Esophagus muscularis mucosa (tissue), 4 donors: ENCODE measurements around the gene TMED8. TPM values are rescaled to one million over a fixed set of nuclear protein-coding genes. Genes with fewer than 3 reads are reported as not detected.

ENCODE experiments used
- DNase-seq: peaks from one replicate; pipeline ENCODE4 v3.0.0-alpha.2; 2017; ENCODE audit errors: extremely low spot score
- H3K27ac ChIP-seq, 4 donors: fragments of 200-600 bp; sonication (generic); replicated peaks in 1 of 4; 1 replicate in 3 of 4; 2 replicates in 1 of 4; pipeline ENCODE4 v1.5.1; 2016 to 2019; ENCODE audit warnings: mild to moderate bottlenecking in 1 of 4
- H3K27me3 ChIP-seq, 4 donors: fragments of 200-600 bp; sonication (generic); one replicate each; pipeline versions ENCODE4 v1.5.1 to v1.6.0; 2016 to 2019
- H3K36me3 ChIP-seq, 4 donors: fragments of 200-600 bp; sonication (generic); one replicate each; pipeline ENCODE4 v1.5.1; 2016 to 2019
- H3K4me1 ChIP-seq, 4 donors: fragments of 200-600 bp; sonication (generic); one replicate each; pipeline ENCODE4 v1.5.1; 2016 to 2019
- H3K4me3 ChIP-seq, 4 donors: fragments of 200-600 bp; sonication (generic); 1 replicate in 2 of 4; 2 replicates in 2 of 4; pipeline ENCODE4 v1.5.1; 2016 to 2019; ENCODE audit warnings: mild to moderate bottlenecking in 4 of 4, moderate library complexity in 1 of 4
- H3K9me3 ChIP-seq, 4 donors: fragments of 200-600 bp; sonication (generic); 1 replicate in 3 of 4; 2 replicates in 1 of 4; pipeline ENCODE4 v1.5.1; 2016 to 2019
- EP300 ChIP-seq: sonication (generic); formaldehyde crosslinking; IDR thresholded peaks from one replicate; pipeline ENCODE4 v1.6.1; 2017; ENCODE audit warnings: antibody characterized with exemption
- POLR2A ChIP-seq: fragments of 450-650 bp; IDR thresholded peaks from one replicate; pipeline ENCODE4 v1.6.1; 2017; ENCODE audit warnings: antibody characterized with exemption, moderate library complexity, mild to moderate bottlenecking, low read depth
- POLR2AphosphoS5 ChIP-seq, 2 donors: sonication (generic); formaldehyde crosslinking; IDR thresholded peaks; one replicate each; pipeline ENCODE4 v1.6.1; 2017; ENCODE audit warnings: antibody characterized with exemption in 2 of 2
- WGBS: methylation state at CpG from one replicate; pipeline ENCODE4 v1.1.5; 2018; 5-methylcytosine and 5-hydroxymethylcytosine counted together
- intact Hi-C: fragments of 100-400 bp; cut with DNase I; formaldehyde crosslinking; loops from one replicate; pipeline ENCODE4 v1.15.1; 2023
- total RNA-seq, 4 donors: library from RNA; depleted of rRNA; stranded (reverse); fragments of >200 nt; gene quantifications; one replicate each; pipeline versions ENCODE4 v1.1.0 to v1.2.1, GENCODE V29; 2016
- TF ChIP-seq, protein P1 (sequence below), 3 experiments: fragments of 200-600 bp in 2 of 3; fragments of 450-650 bp in 1 of 3; sonication (generic) in 2 of 3; IDR thresholded peaks; one replicate each; pipeline ENCODE4 v1.5.1; 2017 to 2019; ENCODE audit warnings: antibody characterized with exemption in 3 of 3, mild to moderate bottlenecking in 2 of 3, moderate library complexity in 1 of 3

Gene TMED8
- total RNA-seq, 4 donors from 2014 or later, result 15.2 to 21.8 (median 16.7) TPM

DNA sequence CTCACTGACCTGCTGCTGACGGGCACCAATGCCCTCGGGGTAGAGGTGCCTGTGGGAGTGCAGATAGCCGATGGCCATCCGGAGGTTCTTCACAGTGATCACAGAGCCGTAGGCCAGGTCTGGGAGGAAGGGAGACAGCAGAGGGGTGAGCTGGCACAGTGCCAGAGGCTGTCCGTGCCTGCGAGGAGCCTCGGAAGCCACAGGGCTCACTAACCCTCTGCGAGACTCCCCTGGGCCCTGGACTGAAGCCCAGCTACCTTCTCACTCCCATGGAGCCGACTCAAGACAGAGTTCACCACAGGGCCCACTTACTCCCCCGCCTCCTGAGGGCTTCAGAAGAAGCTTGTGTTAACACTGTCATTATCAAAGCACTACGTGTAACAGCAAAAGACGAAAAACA, 80.7 kb downstream of the TMED8 start:
- intact Hi-C loops, result no loop called here
- WGBS, result 77% methylated on average over 7 of the region's 13 CpGs
- Histone ChIP-seq H3K27ac (no peak overlapping the region), H3K4me3 (no peak overlapping the region), H3K36me3 (peaks cover 22 to 85% (median 64%) of the 10 kb centered on the region in 4 donors), H3K9me3 (no peaks in the 10 kb centered on the region), H3K27me3 (no peaks in the 10 kb centered on the region), H3K4me1 (peaks cover 0 to 2% (median under 1%) of the 10 kb centered on the region in 4 donors)
- TF ChIP-seq, protein P1, sequence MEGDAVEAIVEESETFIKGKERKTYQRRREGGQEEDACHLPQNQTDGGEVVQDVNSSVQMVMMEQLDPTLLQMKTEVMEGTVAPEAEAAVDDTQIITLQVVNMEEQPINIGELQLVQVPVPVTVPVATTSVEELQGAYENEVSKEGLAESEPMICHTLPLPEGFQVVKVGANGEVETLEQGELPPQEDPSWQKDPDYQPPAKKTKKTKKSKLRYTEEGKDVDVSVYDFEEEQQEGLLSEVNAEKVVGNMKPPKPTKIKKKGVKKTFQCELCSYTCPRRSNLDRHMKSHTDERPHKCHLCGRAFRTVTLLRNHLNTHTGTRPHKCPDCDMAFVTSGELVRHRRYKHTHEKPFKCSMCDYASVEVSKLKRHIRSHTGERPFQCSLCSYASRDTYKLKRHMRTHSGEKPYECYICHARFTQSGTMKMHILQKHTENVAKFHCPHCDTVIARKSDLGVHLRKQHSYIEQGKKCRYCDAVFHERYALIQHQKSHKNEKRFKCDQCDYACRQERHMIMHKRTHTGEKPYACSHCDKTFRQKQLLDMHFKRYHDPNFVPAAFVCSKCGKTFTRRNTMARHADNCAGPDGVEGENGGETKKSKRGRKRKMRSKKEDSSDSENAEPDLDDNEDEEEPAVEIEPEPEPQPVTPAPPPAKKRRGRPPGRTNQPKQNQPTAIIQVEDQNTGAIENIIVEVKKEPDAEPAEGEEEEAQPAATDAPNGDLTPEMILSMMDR (IDR thresholded peaks at IDR 0.05), result no peak
- TF ChIP-seq POLR2AphosphoS5 (IDR thresholded peaks at IDR 0.05) (no peak), EP300 (no peak), POLR2A (no peak)
- DNase-seq, result no peak

DNA sequence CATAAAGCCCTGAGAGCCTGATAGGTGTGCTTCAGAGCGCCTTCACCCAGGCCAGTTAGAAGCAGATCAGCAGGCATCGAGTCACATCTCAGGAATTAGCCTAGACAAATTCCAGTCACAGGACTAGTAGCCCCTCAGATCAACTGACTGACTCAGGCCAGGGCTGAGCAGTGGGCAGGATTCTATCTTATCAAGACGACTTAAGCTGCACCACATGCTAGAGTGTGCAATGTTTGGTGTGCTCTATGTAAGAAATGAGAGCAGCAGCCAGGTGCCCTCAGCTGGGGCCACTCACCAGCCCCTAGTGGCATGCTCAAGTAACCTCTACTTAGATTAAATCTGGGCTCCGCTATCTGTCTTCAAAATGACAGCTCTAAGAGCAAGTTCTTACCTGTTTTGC, 86.2 kb downstream of the TMED8 start:
- TF ChIP-seq EP300 (no peak), POLR2A (no peak)
- TF ChIP-seq, protein P1 (IDR thresholded peaks at IDR 0.05), result no peak
- no peak overlapping the region for H3K27ac ChIP-seq
- no peaks in the 10 kb centered on the region for H3K4me1 ChIP-seq
- H3K9me3 ChIP-seq, result no peaks in the 10 kb centered on the region
- H3K36me3 ChIP-seq, result peaks cover 19 to 91% (median 68%) of the 10 kb centered on the region in 4 donors
- 100% methylated on average over 1 of the region's 4 CpGs for WGBS
- no peak overlapping the region for H3K4me3 ChIP-seq
- no peaks in the 10 kb centered on the region for H3K27me3 ChIP-seq
- DNase-seq, result no peak
- intact Hi-C loops, result no loop called here

DNA sequence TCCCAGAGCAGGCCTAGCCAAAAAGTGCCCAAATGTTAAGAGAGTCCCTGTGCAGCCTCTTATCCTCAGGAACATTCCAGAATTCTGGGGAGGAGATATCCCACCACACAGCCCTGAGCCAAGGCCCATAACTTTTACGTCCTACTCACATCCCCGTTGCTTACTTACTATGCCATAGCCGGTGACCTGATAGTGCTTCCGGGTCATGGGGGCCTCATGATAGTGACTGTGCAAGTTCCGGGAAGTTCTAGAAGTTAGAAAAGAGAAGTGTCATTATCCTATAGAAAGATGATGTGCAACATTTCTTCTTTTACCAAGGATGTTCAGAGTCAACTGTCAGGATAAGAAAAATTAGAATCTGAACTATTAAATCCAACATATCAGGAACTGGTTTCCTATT, 90.3 kb downstream of the TMED8 start:
- H3K36me3 ChIP-seq, result peaks cover 43 to 100% (median 90%) of the 10 kb centered on the region in 4 donors
- H3K4me1 ChIP-seq, result no peaks in the 10 kb centered on the region
- WGBS, result 93% methylated on average over 5 of the region's 5 CpGs
- TF ChIP-seq POLR2AphosphoS5 (IDR thresholded peaks at IDR 0.05) (no peak), POLR2A (no peak), EP300 (no peak)
- TF ChIP-seq, protein P1 (IDR thresholded peaks at IDR 0.05), result no peak
- no peaks in the 10 kb centered on the region for H3K27me3 ChIP-seq
- no peaks in the 10 kb centered on the region for H3K9me3 ChIP-seq
- no peak for DNase-seq
- intact Hi-C loops, result no loop called here
- no peak overlapping the region for H3K4me3 ChIP-seq
- H3K27ac ChIP-seq, result no peak overlapping the region

Other genes starting within 250 kb of the TMED8 start
- gene ZDHHC22, start 235.3 kb downstream of the TMED8 start, total RNA-seq, result under 1 TPM in 1 of 4 donors, not detected in 3; 0.13 TPM
- 1 to 10 TPM in 2 of 4 donors, under 1 TPM in 2; 0.83 to 5.0 (median 1.1) TPM for gene TMEM63C, start 195.3 kb downstream of the TMED8 start, total RNA-seq
- gene NGB, start 105.9 kb downstream of the TMED8 start, total RNA-seq, result 1 to 10 TPM; 2.7 to 4.6 (median 3.6) TPM
- 10 to 100 TPM; 13.3 to 29.2 (median 14.5) TPM for gene POMT2, start 56.2 kb downstream of the TMED8 start, total RNA-seq
- gene GSTZ1, start 56.1 kb downstream of the TMED8 start, total RNA-seq, result 10 to 100 TPM in 2 of 4 donors, 1 to 10 TPM in 2; 8.0 to 12.3 (median 9.9) TPM
- gene SAMD15, start 285 bp upstream of the TMED8 start, total RNA-seq, result under 1 TPM; 0.42 to 0.52 (median 0.51) TPM
- gene NOXRED1, start 46.4 kb upstream of the TMED8 start, total RNA-seq, result under 1 TPM in 2 of 4 donors, not detected in 2; 0.17 to 0.29 TPM
- gene VIPAS39, start 80.5 kb upstream of the TMED8 start, total RNA-seq, result 10 to 100 TPM; 14.1 to 22.9 (median 17.8) TPM
- gene AHSA1, start 81.0 kb upstream of the TMED8 start, total RNA-seq, result 100 to 1,000 TPM; 111 to 132 (median 116) TPM
- under 1 TPM in 1 of 4 donors, not detected in 3; 0.33 TPM for gene ISM2, start 121.7 kb upstream of the TMED8 start, total RNA-seq
- 10 to 100 TPM; 14.5 to 25.3 (median 20.1) TPM for gene SPTLC2, start 239.5 kb upstream of the TMED8 start, total RNA-seq